HG03045 (cell line): ENCODE results near the gene CBFA2T3.

Experiments used
- ATAC-seq: cut with Tn5 transposase; IDR thresholded peaks from one replicate; pipeline ENCODE4 v1.9.1; 2021; ENCODE audit warnings: mild to moderate bottlenecking, moderate library complexity; ENCODE audit not compliant: unreplicated experiment

CBFA2T3 gene

DNA sequence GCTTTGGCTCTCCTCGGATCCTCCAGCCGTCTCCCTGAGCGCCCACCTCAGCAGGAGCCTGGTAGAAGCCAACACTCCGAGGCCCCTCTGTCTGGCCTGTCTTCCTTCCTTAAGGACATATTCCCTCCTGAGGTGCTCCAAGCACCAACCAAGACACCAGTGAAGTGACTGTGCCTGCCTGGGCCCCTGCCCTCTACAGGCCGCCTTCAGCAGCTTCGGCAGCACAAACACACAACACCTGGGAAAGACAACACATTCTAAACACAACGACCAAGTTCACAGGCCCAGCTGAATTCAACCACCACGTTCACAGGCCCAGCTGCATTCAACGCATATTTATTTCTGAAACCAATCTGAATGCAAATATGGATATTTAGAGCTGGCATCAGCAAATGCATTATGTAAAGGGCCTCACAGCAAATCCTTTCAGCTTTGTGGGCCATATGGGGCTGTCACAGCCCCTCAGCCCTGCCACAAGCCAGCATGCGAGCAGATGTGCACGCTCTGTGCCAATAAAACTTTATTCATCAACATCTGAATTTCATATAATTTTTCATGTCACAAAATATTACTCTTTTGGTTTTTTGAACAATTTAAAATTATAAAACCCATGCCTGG lies 132.5 kb downstream of the CBFA2T3 start:
- ATAC-seq: no peak

DNA sequence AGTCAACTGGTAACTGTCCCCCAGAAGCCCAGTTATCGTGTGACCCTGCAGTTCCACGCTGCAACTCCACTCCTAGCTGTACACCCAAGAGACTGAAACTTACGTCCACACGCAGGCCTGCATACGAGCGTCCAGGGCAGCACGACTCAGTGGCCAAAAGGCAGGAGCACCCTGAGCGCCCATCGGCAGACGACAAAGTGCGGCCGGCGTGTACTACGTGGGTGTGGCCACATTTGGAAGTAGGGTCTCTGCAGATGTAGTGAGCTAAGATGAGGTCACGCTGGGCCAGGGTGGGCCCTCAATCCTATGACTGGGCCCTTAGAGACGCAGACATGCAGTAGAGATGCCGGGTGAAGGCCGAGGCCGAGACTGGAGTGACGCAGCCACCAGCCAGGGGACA lies 133.8 kb downstream of the CBFA2T3 start:
- ATAC-seq: no peak

DNA sequence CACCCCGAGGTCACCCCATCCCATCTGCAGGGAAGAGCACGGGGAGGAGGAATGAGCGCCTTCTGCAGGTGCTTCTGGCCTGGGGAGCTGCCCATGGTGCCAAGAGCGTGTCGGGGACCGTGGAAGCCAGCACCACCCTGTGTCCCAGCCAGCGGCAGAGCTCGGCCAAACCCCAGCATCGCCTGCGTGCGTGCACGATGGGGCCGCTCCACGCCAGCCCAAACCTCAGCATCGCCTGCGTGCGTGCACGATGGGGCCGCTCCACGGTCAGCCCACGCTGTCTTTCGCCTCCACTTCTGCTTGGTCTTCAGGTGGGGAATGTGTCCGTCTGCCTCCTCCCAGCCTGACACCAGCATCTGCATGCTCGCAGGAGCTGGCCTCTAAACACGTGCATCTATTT lies 134.2 kb downstream of the CBFA2T3 start:
- ATAC-seq: no peak

DNA sequence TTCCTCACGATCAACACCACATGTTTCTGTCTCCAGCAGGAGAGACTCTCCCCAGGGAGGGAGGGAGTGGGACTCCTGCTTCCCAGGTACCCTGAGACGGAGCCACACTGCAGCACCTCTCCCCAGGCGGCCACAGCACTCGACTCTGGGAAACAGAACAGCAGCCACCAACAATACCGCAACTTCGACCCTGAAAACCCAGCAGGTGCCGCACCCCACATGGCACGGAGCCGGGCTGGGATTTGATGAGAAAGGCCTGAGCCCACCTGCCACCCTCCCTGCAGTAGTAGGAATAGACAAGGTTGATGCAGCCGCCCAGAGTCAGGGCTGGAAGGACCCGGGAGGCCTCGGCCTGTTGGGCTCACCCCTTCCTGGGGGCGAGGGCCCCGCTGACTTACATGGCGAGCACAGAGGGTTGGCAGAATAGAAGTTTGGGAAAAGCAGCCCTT lies 134.7 kb downstream of the CBFA2T3 start:
- ATAC-seq: no peak

DNA sequence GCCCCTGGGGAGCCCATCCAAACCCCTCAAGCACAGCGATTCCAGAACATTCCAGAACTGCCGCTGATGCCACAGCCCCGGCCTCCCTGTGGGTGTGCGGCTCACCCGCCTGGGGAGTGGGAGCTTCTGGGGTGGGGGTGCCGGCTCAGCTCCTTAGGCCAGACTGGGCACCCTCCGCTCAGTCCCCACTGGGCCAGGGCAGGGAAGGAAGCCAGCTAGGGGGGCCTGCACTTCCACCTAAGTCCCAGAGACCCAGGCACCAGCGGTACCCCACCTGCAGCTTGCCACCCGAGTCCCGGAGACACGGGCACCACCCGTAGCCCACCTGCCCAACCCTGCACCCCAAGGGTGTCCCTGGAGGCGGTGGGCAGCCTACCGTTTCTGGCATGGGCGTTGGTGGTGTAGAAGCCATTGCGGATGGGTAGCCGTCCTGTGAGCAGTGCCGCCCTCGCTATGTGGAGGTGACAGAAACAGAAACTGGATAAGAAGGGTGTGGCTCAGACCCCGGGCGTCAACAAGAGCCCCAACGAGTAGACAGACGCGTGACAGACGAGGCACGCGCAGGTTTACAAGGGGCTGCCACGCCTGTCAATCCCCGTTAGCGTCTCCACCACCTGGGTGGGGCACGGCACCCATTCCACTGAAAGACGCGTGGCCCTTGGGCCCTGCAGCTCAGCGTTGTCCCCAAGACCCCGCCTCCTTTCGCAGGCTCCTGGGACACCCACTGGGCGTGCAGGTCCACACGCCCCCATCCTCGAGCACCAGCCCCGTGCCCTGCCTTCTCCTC lies 135.3 kb downstream of the CBFA2T3 start:
- ATAC-seq: no peak

DNA sequence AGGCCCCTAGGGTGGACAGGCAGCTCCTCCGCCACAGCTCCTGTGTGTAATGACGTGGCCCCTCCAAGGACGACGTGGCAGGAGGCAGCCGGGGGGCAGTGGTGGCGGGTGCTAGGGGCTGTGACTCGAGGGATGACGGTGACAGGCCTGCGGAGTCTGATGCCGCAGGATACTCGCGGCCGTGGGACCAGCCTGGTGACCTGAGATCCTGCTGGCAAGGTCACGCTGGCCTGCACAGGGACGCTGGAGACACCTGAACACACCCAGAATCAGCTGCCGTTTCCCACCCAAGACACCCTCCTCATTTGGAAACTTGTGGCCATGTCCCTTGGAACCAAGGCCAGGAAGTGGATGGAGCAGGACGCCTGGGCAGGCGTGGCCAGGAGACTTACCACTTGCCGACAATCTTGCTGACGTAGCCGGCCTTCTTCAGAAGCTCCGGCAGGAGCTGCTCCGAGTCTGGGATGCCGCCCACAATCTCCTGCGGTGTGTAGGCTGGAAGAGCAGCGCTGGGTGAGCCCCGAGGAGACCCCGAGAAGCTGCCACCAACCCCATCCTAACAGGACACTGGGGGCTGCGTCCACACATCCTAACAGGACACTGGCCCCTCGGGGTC lies 136.3 kb downstream of the CBFA2T3 start:
- ATAC-seq: no peak

DNA sequence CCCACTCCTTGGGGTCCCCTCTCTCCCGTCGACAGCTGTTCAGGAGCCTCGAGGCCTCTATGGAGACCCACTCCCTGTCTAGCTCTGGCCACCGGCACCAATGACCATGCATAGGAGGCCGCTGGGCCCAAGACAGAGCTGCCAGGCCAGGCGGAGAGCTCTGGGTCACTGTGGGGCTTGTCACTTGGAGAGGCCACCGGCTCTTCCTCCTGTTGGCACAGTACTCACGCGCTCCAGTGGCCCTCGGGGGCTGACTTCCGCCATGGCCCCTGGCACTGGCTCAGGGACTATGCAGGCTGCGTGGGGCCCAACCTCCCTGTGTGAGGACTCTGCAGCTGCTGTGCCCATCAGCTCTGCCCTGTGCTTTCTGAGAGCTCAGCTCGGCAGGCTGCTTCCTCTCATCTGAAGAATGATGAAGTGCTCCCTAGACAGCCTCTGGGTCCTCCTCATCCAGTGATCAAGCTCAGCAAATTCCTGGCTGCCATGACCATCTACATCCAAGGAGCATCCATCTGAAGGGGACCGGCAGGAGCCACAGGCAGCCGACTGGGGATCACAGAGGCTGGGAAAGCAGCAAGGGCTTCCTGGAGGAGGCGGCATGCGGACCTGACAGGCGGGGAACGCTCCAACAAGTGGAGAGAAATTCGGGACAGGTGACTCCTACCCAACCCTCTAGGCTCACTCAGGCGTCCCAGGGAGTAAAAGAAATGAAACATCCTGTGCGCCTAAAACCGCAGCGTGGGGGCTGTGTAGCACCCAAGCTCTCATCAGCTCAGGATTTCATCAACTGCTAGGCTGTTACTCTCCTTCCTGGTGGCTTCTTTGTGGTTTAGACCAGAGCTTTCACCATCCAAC lies 137.0 kb downstream of the CBFA2T3 start:
- ATAC-seq: no peak

DNA sequence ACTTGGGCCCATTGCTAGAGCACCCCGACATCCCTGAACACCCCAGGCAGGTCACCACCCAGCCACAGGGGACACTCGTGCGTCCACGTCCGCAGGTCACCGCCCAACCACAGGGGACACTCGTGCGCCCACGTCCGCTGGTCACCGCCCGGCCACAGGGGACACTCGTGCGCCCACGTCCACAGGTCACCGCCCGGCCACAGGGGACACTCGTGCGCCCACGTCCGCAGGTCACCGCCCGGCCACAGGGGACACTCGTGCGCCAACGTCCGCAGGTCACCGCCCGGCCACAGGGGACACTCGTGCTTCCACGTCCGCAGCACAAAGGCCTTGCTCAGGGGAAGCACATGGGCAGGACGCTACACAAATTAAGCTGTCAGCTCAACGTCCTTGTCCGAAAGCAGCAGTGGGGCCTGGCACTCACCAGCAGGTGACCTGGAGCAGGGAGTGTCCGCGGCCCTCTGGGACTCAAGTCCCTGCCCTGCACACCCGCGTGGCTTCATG lies 137.9 kb downstream of the CBFA2T3 start:
- no peak for ATAC-seq

DNA sequence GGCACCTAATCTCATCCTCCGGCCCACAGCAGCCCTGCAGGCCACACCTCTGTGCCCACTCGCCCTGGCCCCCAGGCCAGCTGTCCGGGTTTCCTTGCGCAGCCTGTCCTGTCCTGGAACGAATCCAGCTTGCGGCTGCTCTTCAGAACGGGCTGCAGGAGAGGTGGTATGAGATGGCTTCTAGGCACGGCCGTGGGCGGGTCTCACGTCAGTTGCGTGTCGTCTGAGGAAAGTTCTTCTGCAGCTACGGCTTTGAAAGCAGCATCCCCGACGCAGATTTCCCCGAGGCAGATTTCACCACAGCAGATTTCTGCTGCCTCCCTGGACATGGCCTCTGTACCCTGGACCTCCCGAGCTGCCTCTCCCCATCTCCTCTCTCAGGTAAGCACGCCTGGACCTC lies 138.4 kb downstream of the CBFA2T3 start:
- no peak for ATAC-seq

DNA sequence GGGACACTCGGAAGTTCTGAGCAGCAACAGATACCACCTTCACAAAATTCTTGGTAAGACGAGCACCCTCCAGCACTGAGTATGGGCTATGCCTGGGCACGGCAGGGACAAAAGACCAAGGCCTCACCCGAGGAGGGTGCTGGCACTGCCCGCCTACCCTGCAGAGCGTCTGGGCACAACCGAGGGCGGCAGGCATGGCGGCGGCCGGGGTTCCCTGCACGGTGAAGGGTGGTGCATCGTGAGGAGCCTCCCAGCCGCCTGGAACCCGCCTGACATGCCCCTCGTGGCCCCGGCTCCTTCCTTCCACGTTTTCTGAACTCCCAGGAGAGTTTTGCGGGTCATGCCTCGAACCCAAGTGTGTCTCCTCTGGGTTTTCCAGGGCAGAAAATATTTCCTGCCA lies 139.2 kb downstream of the CBFA2T3 start:
- no peak for ATAC-seq

DNA sequence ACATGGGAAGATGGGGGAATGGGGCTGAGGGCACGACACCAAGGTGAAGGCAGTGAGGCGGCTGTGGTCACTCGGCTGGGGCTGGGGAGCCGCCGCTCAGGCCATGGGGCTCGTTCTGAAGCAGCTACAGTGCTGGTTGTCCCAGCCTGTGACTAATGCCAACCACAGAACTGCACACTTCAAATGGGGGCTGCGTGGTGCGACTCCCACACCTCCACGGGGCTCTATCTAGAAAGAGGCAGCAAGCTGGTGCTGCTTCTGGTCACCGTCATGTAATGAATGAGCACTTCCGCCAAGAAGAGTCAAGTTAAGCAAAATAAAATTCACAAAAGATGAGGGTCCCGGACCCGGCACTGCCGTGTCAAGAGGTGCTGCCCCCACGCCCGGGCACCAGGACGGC lies 140.2 kb downstream of the CBFA2T3 start:
- no peak for ATAC-seq

DNA sequence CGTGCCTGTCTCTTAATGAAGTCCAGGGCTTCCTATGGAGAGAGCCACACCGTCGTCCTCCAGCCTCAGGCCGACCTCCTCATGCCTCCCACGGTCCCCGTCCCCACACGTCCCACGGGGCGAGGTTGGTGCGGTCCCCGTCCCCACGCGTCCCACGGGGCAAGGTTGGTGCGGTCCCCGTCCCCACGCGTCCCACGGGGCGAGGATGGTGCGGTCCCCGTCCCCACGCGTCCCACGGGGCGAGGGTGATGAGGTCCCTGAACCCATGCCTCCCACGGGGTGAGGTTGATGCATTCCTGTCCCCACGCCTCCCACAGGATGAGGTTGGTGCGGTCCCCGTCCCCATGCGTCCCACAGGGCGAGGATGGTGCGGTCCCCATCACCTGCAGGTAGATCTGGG lies 141.2 kb downstream of the CBFA2T3 start:
- no peak for ATAC-seq

DNA sequence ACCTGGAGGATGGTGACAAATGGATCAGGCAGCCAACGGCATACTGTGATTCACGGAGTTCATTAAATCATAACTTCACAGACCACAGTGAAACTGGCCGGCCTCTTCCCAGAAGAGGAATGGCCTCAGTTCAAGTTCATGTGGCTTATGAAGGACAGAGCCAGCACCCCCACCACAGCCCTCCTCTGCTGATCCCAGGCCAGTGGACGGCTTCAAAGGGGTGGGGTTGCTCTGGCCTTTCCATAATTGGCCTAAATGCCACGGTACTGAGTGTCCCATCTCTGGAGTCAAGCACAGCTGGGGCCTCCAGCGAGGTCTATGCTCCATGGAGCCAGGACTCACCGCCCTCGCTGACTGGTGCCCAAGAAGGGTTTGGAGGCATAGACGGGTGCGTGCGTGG lies 141.6 kb downstream of the CBFA2T3 start:
- no peak for ATAC-seq

DNA sequence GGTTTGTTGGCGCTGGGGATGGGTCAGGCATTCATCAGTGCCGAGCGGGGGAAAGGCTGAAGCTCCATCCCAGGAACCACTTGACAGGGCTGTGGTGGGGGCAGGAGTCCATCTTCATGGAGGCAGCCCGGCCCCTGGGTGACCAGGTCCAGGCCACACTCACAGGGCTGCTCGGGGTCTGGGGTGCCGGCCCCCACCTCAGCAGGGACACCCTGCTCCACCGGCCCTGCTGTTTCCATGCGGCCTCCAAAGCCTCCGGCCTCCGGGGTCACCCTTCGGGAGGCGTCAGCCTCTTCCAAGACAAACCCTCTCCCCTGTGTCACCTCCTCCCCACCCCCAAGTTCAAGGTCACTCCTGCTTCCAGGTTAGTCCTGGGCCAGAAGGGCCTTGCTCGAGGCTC lies 142.3 kb downstream of the CBFA2T3 start:
- ATAC-seq: no peak

DNA sequence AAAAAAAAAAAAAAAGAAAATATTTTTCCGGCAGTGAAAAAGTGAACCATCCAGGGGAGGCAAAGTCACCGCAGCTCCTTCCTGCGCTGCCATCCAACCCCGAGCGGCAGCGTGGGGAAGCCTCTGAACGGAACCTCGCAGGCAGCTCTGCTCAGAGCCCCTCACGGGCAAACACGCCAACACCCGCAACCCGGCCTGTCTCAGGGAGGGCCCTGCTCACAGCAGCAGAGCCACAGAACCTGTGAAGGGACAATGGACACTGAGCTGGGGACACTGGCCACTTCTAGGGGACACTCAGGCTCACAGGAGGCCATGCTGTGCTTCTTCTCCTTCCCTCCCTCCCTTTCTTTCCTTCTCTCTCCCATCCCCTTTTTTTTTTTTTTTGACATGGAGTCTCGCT lies 143.9 kb downstream of the CBFA2T3 start:
- no peak for ATAC-seq

DNA sequence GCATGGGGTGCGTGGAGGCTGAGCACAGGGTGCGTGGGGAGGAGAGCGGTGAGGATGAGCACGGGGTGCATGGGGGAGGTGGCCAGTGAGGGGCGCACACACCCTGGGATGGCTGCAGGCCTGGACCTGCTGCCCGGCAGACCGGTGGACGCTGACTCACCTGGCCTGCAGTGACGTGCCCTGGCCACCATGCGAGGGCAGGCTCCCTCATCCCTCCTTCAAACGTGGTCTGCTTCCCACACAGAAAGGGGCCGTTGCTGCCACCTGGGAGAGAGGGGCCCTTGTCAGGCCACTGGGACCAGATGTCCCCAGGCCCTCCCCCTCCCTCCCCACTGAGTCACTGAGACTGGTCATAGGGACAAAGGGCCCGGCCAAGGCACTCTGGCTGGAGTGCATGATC lies 145.2 kb downstream of the CBFA2T3 start:
- no peak for ATAC-seq

DNA sequence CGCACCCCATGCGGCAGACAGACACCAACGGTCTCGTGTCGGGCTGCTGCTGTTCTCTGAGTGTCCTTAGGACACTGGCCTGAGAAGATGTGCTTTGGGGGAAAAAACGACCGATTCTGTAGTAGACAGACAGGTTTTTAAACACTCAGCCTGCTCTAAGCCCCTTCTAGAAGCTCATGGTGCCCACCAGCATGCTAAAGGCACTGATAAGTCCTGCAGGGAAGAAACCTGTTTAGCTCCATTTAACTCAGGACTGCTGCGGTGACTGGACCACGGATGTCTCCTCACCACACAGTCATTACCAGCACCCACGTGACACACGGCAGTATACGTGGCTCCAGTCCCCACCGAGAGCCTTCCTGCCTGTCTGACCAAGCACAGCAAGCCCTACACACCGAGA lies 146.2 kb downstream of the CBFA2T3 start:
- no peak for ATAC-seq

DNA sequence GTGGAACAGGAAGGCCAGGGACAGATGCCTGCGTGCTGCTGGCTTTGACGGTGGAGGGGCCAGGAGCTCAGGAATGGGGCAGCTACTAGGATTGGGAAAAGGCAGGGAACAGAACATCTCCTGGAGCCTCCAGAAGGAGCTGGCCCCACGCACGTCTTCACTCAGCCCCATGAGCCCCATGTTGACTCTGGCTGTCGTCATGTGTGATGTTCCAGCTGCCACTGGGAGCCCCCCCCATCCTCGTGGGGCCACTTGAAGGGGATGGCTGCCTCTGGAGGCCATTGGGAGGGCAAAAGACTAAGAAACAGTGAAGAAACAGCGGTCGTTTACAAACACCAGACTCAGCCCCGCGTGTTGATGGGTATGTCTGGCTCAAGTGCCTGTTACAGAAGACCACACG lies 146.7 kb downstream of the CBFA2T3 start:
- ATAC-seq: no peak

DNA sequence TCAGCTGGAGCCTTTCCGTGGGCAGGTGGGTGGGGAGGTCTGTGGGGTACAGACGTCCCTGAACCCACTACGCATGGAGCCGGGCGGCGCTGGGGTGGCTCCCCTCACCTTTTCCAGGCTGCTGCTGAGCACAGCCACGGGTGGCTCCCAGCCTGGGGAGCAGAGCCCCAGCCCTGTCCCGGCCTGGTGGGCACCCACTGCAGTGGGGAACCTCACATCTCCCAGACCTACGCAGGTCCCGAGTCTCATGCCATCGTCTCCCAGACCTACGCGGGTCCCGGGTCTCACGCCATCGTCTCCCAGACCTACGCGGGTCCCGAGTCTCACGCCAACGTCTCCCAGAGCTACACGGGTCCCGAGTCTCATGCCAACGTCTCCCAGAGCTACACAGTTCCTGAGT lies 148.3 kb downstream of the CBFA2T3 start:
- ATAC-seq: no peak

DNA sequence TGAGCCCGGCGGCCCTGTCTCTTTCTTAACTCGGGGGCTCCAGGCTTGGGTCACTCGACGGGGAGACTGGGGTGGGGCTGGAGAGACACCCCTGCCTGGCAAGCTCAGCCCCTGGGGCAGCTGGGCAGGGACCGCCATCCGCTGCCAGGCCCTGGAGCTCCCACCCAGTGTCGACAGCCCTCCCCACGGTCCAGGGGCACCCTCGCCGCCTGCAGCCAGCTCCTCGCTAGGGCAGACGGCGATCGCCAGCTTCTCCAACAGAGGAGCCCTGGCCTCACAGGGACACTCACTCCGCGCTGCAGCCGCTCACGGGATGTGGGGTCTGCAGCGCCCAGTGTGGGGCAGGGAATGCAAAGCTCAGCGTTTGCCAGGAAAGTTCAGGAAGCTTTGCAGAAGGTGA lies 149.3 kb downstream of the CBFA2T3 start:
- no peak for ATAC-seq
